Endometrium (tissue), 2 donors: ENCODE results near the gene INSYN2A.

ENCODE experiments used
- FAIRE-seq: peaks from 2 replicates; lab custom pipeline; 2012; peaks lifted over from hg19 to GRCh38; lab: Jason Lieb, UNC
- donor health status: control.
- donor health status: control.

Gene INSYN2A

GRCh38 chr10:127195041-127195506, 1.3 kb downstream of the INSYN2A start:
- FAIRE-seq = no peak

GRCh38 chr10:127194599-127194998, 1.8 kb downstream of the INSYN2A start:
- no peak for FAIRE-seq

GRCh38 chr10:127194111-127194510, 2.3 kb downstream of the INSYN2A start:
- FAIRE-seq = no peak

GRCh38 chr10:127193125-127193524, 3.3 kb downstream of the INSYN2A start:
- FAIRE-seq = no peak

GRCh38 chr10:127190427-127190826, 6.0 kb downstream of the INSYN2A start:
- FAIRE-seq = no peak

GRCh38 chr10:127189226-127189625, 7.2 kb downstream of the INSYN2A start:
- no peak for FAIRE-seq

- FAIRE-seq = no peak
Measured at GRCh38 chr10:127186813-127187212, 9.6 kb downstream of the INSYN2A start.

GRCh38 chr10:127184582-127184981, 11.8 kb downstream of the INSYN2A start:
- FAIRE-seq = no peak

- FAIRE-seq = no peak
Measured at GRCh38 chr10:127182161-127182560, 14.2 kb downstream of the INSYN2A start.

- no peak for FAIRE-seq
Measured at GRCh38 chr10:127179612-127180250, 16.7 kb downstream of the INSYN2A start.

- no peak for FAIRE-seq
Measured at GRCh38 chr10:127176649-127177048, 19.7 kb downstream of the INSYN2A start.

GRCh38 chr10:127175357-127176110, 20.9 kb downstream of the INSYN2A start:
- no peak for FAIRE-seq

- no peak for FAIRE-seq
Measured at GRCh38 chr10:127174866-127175265, 21.5 kb downstream of the INSYN2A start.

GRCh38 chr10:127168261-127168660, 28.1 kb downstream of the INSYN2A start:
- no peak for FAIRE-seq

- FAIRE-seq = no peak
Measured at GRCh38 chr10:127162841-127163240, 33.5 kb downstream of the INSYN2A start.

- FAIRE-seq = no peak
Measured at GRCh38 chr10:127161482-127161881, 34.9 kb downstream of the INSYN2A start.

- no peak for FAIRE-seq
Measured at GRCh38 chr10:127159648-127160245, 36.6 kb downstream of the INSYN2A start.

- FAIRE-seq = no peak
Measured at GRCh38 chr10:127158662-127159061, 37.7 kb downstream of the INSYN2A start.

GRCh38 chr10:127157506-127158200, 38.7 kb downstream of the INSYN2A start:
- FAIRE-seq = no peak

GRCh38 chr10:127157089-127157488, 39.3 kb downstream of the INSYN2A start:
- no peak for FAIRE-seq

GRCh38 chr10:127154831-127155620, 41.4 kb downstream of the INSYN2A start:
- no peak for FAIRE-seq

GRCh38 chr10:127153181-127153580, 43.2 kb downstream of the INSYN2A start:
- no peak for FAIRE-seq
